Measurements from ENCODE around the gene ARHGAP15. TPM values are rescaled to one million over a fixed set of nuclear protein-coding genes. Genes with fewer than 3 reads are reported as not detected.
"Not testable (repeated sequence)": the region's sequence is repeated elsewhere in the genome, so short reads cannot be mapped to it uniquely, and the experiment has no call there.

The ARHGAP15 gene
- polyA plus RNA-seq, 1 donor: 16.4 TPM

GRCh38 chr2:143541899-143542298, 412.7 kb downstream of the ARHGAP15 start:
- not testable (repeated sequence) for H3K4me3 ChIP-seq (ENCODE audit: low read length); H3K4me1 ChIP-seq (ENCODE audit: control insufficient read depth, insufficient read depth, low read length); DNase-seq; H3K27ac ChIP-seq (ENCODE audit: low read length); H3K9me3 ChIP-seq (ENCODE audit: control insufficient read depth, low read depth, low read length); H3K36me3 ChIP-seq (ENCODE audit: control insufficient read depth, insufficient read depth, low read length); H3K27me3 ChIP-seq (ENCODE audit: control insufficient read depth, insufficient read depth, low read length)
- no CpG with 5 or more reads among the region's 11 CpGs for WGBS (ENCODE audit: insufficient coverage, low lambda C conversion rate)

GRCh38 chr2:143545059-143545948, 416.1 kb downstream of the ARHGAP15 start:
- no peaks in the 10 kb centered on the region for H3K4me1 ChIP-seq (ENCODE audit: control insufficient read depth, insufficient read depth, low read length)
- no peak for DNase-seq
- no peaks in the 10 kb centered on the region for H3K36me3 ChIP-seq (ENCODE audit: control insufficient read depth, insufficient read depth, low read length)
- no peaks in the 10 kb centered on the region for H3K9me3 ChIP-seq (ENCODE audit: control insufficient read depth, low read depth, low read length)
- H3K4me3 ChIP-seq (ENCODE audit: low read length): no peak overlapping the region
- H3K27ac ChIP-seq (ENCODE audit: low read length): no peak overlapping the region
- 70% methylated on average over 3 of the region's 7 CpGs for WGBS (ENCODE audit: insufficient coverage, low lambda C conversion rate)
- H3K27me3 ChIP-seq (ENCODE audit: control insufficient read depth, insufficient read depth, low read length): no peaks in the 10 kb centered on the region

DNA sequence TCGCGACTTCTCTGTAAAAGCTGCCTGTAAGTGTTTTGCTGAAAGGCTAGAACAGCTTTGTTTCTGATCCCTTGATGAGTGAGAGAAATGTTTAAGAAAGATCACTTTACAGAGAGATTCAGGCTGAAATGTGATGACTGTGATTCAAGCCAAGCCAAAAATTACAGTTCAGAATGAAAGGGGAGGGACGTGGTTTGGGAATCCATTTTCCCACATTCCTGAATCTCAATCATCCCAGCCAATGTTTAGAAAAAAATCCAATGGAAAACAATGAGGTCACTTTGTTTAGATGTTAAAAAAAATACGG, 416.7 kb downstream of the ARHGAP15 start:
- Histone ChIP-seq H3K4me3 (ENCODE audit: low read length) (no peak overlapping the region), H3K27ac (ENCODE audit: low read length) (no peak overlapping the region), H3K9me3 (ENCODE audit: control insufficient read depth, low read depth, low read length) (no peaks in the 10 kb centered on the region), H3K4me1 (ENCODE audit: control insufficient read depth, insufficient read depth, low read length) (no peaks in the 10 kb centered on the region), H3K36me3 (ENCODE audit: control insufficient read depth, insufficient read depth, low read length) (no peaks in the 10 kb centered on the region), H3K27me3 (ENCODE audit: control insufficient read depth, insufficient read depth, low read length) (no peaks in the 10 kb centered on the region)
- DNase-seq: no peak
- WGBS (ENCODE audit: insufficient coverage, low lambda C conversion rate): 63% methylated on average over 1 of the region's 4 CpGs

GRCh38 chr2:143548032-143548431, 418.8 kb downstream of the ARHGAP15 start:
- no peaks in the 10 kb centered on the region for H3K27me3 ChIP-seq (ENCODE audit: control insufficient read depth, insufficient read depth, low read length)
- no peak overlapping the region for H3K27ac ChIP-seq (ENCODE audit: low read length)
- WGBS (ENCODE audit: insufficient coverage, low lambda C conversion rate): 100% methylated on average over 1 of the region's 2 CpGs

GRCh38 chr2:143550500-143550899, 421.3 kb downstream of the ARHGAP15 start:
- H3K4me1 ChIP-seq (ENCODE audit: control insufficient read depth, insufficient read depth, low read length): no peaks in the 10 kb centered on the region
- WGBS (ENCODE audit: insufficient coverage, low lambda C conversion rate): 86% methylated on average over 1 of the region's 2 CpGs

More at GRCh38 chr2:143548032-143548431, 418.8 kb downstream of the ARHGAP15 start:
- Histone ChIP-seq H3K4me1 (ENCODE audit: control insufficient read depth, insufficient read depth, low read length) (no peaks in the 10 kb centered on the region), H3K4me3 (ENCODE audit: low read length) (no peak overlapping the region), H3K36me3 (ENCODE audit: control insufficient read depth, insufficient read depth, low read length) (no peaks in the 10 kb centered on the region), H3K9me3 (ENCODE audit: control insufficient read depth, low read depth, low read length) (no peaks in the 10 kb centered on the region)
- DNase-seq: no peak

DNA sequence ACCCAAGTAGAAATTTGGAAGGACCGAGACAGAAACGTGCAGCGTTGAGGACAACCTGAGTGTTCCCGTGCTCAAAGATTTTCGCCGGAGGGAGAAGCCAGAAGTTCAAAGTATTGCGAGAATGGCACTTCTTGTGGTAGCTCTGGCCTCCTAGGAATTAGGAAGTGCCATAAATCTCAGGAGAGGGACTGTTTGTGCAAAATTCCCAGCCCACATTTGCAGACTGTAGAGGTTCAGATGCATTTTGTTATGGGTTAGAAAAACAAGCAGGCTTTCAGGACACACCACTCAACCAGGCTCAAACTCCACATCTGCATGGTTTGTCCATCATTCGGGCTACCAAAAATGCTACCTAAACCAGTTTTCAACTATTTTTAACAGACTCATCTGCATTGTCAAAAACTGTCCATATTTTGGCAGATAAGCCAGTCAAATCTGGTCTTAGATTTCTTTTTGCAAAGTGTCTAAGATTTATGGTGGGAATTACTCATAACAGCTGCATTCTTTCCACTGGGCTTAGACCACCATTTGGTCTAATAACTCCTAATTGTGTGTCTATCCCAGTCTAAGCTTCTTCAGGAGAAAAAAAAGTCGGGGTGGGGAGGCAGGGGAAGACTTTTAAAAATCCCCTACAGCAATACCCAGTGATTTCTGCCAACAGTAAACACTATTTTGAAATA, 422.9 kb downstream of the ARHGAP15 start:
- H3K27me3 ChIP-seq (ENCODE audit: control insufficient read depth, insufficient read depth, low read length): no peaks in the 10 kb centered on the region
- DNase-seq: no peak
- no peaks in the 10 kb centered on the region for H3K9me3 ChIP-seq (ENCODE audit: control insufficient read depth, low read depth, low read length)
- H3K4me3 ChIP-seq (ENCODE audit: low read length): no peak overlapping the region
- no peaks in the 10 kb centered on the region for H3K36me3 ChIP-seq (ENCODE audit: control insufficient read depth, insufficient read depth, low read length)
- no CpG with 5 or more reads among the region's 9 CpGs for WGBS (ENCODE audit: insufficient coverage, low lambda C conversion rate)
- no peak overlapping the region for H3K27ac ChIP-seq (ENCODE audit: low read length)
- no peaks in the 10 kb centered on the region for H3K4me1 ChIP-seq (ENCODE audit: control insufficient read depth, insufficient read depth, low read length)

More at GRCh38 chr2:143550500-143550899, 421.3 kb downstream of the ARHGAP15 start:
- Histone ChIP-seq H3K9me3 (ENCODE audit: control insufficient read depth, low read depth, low read length) (no peaks in the 10 kb centered on the region), H3K27me3 (ENCODE audit: control insufficient read depth, insufficient read depth, low read length) (no peaks in the 10 kb centered on the region), H3K4me3 (ENCODE audit: low read length) (no peak overlapping the region), H3K27ac (ENCODE audit: low read length) (no peak overlapping the region), H3K36me3 (ENCODE audit: control insufficient read depth, insufficient read depth, low read length) (no peaks in the 10 kb centered on the region)
- no peak for DNase-seq

DNA sequence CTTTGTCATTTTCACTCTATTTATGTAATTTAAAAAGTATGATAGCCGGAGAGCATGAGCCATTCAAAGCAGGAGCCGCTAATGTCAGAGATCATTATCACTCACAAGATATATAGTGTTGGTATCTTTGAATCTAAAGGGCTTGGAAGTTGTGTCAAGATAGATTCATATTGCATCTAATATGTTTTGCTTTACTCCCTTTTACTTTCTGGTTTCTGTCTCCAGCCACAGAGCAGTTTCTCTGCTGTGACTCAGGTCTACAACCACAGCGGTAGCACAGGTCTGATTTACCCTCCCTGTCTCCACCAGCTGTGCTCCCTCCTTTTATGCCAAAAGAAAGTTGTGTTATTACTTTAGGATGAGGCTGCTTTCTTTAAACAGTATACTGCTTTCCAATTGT, 424.0 kb downstream of the ARHGAP15 start:
- no peaks in the 10 kb centered on the region for H3K9me3 ChIP-seq (ENCODE audit: control insufficient read depth, low read depth, low read length)
- no CpG with 5 or more reads among the region's 3 CpGs for WGBS (ENCODE audit: insufficient coverage, low lambda C conversion rate)
- H3K4me3 ChIP-seq (ENCODE audit: low read length): no peak overlapping the region
- no peaks in the 10 kb centered on the region for H3K27me3 ChIP-seq (ENCODE audit: control insufficient read depth, insufficient read depth, low read length)
- DNase-seq: no peak
- no peak overlapping the region for H3K27ac ChIP-seq (ENCODE audit: low read length)
- H3K4me1 ChIP-seq (ENCODE audit: control insufficient read depth, insufficient read depth, low read length): no peaks in the 10 kb centered on the region
- H3K36me3 ChIP-seq (ENCODE audit: control insufficient read depth, insufficient read depth, low read length): no peaks in the 10 kb centered on the region

- H3K4me3 ChIP-seq (ENCODE audit: low read length): no peak overlapping the region
- H3K36me3 ChIP-seq (ENCODE audit: control insufficient read depth, insufficient read depth, low read length): no peaks in the 10 kb centered on the region
- DNase-seq: no peak
- H3K4me1 ChIP-seq (ENCODE audit: control insufficient read depth, insufficient read depth, low read length): no peaks in the 10 kb centered on the region
- H3K27me3 ChIP-seq (ENCODE audit: control insufficient read depth, insufficient read depth, low read length): no peaks in the 10 kb centered on the region
- WGBS (ENCODE audit: insufficient coverage, low lambda C conversion rate): 100% methylated on average over 1 of the region's 1 CpG
- no peaks in the 10 kb centered on the region for H3K9me3 ChIP-seq (ENCODE audit: control insufficient read depth, low read depth, low read length)
- H3K27ac ChIP-seq (ENCODE audit: low read length): no peak overlapping the region
Measured at GRCh38 chr2:143558665-143559064, 429.4 kb downstream of the ARHGAP15 start.

GRCh38 chr2:143559147-143559546, 429.9 kb downstream of the ARHGAP15 start:
- Histone ChIP-seq H3K9me3 (ENCODE audit: control insufficient read depth, low read depth, low read length) (no peaks in the 10 kb centered on the region), H3K27me3 (ENCODE audit: control insufficient read depth, insufficient read depth, low read length) (no peaks in the 10 kb centered on the region), H3K4me1 (ENCODE audit: control insufficient read depth, insufficient read depth, low read length) (no peaks in the 10 kb centered on the region), H3K36me3 (ENCODE audit: control insufficient read depth, insufficient read depth, low read length) (no peaks in the 10 kb centered on the region), H3K4me3 (ENCODE audit: low read length) (no peak overlapping the region), H3K27ac (ENCODE audit: low read length) (no peak overlapping the region)
- DNase-seq: no peak
- 73% methylated on average over 2 of the region's 2 CpGs for WGBS (ENCODE audit: insufficient coverage, low lambda C conversion rate)

DNA sequence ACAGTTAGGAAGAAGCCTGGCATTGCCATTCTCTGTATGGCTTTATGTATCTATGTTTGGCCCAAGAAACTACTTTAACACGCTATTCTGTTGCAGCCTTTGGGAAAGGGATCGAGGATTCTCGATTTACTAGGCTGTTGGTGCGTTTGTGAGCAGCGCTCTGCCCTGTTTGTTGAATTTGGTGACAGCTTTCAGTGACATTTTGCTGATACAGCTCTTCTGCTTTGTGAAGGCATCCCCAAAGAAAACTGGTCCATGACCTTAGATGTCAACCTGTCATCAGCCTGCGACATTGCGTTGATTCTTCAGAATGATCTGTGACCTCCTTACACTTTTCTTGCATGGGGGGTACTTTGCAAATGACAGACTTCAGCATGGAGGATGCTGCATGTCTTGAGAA, 431.5 kb downstream of the ARHGAP15 start:
- DNase-seq: no peak
- H3K27ac ChIP-seq (ENCODE audit: low read length): no peak overlapping the region
- no CpG with 5 or more reads among the region's 7 CpGs for WGBS (ENCODE audit: insufficient coverage, low lambda C conversion rate)
- H3K9me3 ChIP-seq (ENCODE audit: control insufficient read depth, low read depth, low read length): no peaks in the 10 kb centered on the region
- no peaks in the 10 kb centered on the region for H3K27me3 ChIP-seq (ENCODE audit: control insufficient read depth, insufficient read depth, low read length)
- H3K4me1 ChIP-seq (ENCODE audit: control insufficient read depth, insufficient read depth, low read length): no peaks in the 10 kb centered on the region
- H3K4me3 ChIP-seq (ENCODE audit: low read length): no peak overlapping the region
- H3K36me3 ChIP-seq (ENCODE audit: control insufficient read depth, insufficient read depth, low read length): no peaks in the 10 kb centered on the region

Measured in large intestine (tissue), 3 donors.